B cell (primary cell): ENCODE results near the gene TBRG4. TPM values are rescaled to one million over a fixed set of nuclear protein-coding genes. Genes with fewer than 3 reads are reported as not detected.

Experiments used
- ATAC-seq: fragments of 200-7000 bp; cut with Tn5 transposase; one replicate; pipeline ENCODE4 v1.10.0; 2021; ENCODE audit warnings: low read depth, mild to moderate bottlenecking, moderate number of reproducible peaks, moderate library complexity
- CTCF ChIA-PET: fragments of 350-600 bp; sonication (Branson Sonifier 250); formaldehyde crosslinking; loops from one replicate; lab custom pipeline; 2021; ENCODE audit warnings: antibody characterized with exemption, inconsistent platforms; lab: Charles Lee
- POLR2A ChIA-PET: fragments of 350-600 bp; sonication (Branson Sonifier 250); formaldehyde crosslinking; loops from one replicate; lab custom pipeline; 2021; ENCODE audit warnings: antibody characterized with exemption; lab: Charles Lee
- DNase-seq: peaks from one replicate; pipeline ENCODE4 v3.0.0; 2013
- H2AFZ ChIP-seq: 2 replicates; pipeline ENCODE4 v1.6.1; 2012; ENCODE audit warnings: mild to moderate bottlenecking, low read depth, low read length; ENCODE audit not compliant: insufficient read depth, poor library complexity, severe bottlenecking
- H3K27ac ChIP-seq, 2 donors: 1 replicate in 1 of 2; 2 replicates in 1 of 2; pipeline ENCODE4 v1.5.1; 2012 to 2013; ENCODE audit warnings: low read length in 2 of 2, mild to moderate bottlenecking in 2 of 2, moderate library complexity in 1 of 2
- H3K27me3 ChIP-seq, 4 experiments: fragments of 200-600 bp in 1 of 4; sonication (generic) in 1 of 4; replicated peaks in 1 of 4; 1 replicate in 2 of 4; 2 replicates in 2 of 4; pipeline versions ENCODE4 v1.6.1 to v1.7.0; 2013 to 2016; ENCODE audit warnings: low read length in 3 of 4, mild to moderate bottlenecking in 2 of 4, mixed read lengths in 1 of 4, moderate library complexity in 1 of 4; ENCODE audit not compliant: insufficient read depth in 4 of 4, control insufficient read depth in 3 of 4; ENCODE audit errors: control extremely low read depth in 1 of 4
- H3K36me3 ChIP-seq, 2 experiments: replicated peaks in 1 of 2; 1 replicate in 1 of 2; 2 replicates in 1 of 2; pipeline versions ENCODE4 v1.6.1 to v1.7.1; 2013; ENCODE audit warnings: low read length in 1 of 2; ENCODE audit not compliant: insufficient read depth in 2 of 2, control insufficient read depth in 1 of 2; ENCODE audit errors: control extremely low read depth in 1 of 2, extremely low read depth in 1 of 2
- H3K4me1 ChIP-seq, 2 donors: fragments of 200-600 bp in 1 of 2; sonication (generic) in 1 of 2; 1 replicate in 1 of 2; 2 replicates in 1 of 2; pipeline versions ENCODE4 v1.5.1 to v1.6.1; 2013 to 2017; ENCODE audit warnings: low read length in 2 of 2; ENCODE audit not compliant: control insufficient read depth in 2 of 2, insufficient read depth in 2 of 2
- H3K4me2 ChIP-seq: replicated peaks from 2 replicates; pipeline ENCODE3; 2012; ENCODE audit warnings: mild to moderate bottlenecking, low read depth, low read length; ENCODE audit not compliant: poor library complexity, severe bottlenecking
- H3K4me3 ChIP-seq, 5 experiments: fragments of 200-600 bp in 1 of 5; sonication (generic) in 1 of 5; 1 replicate in 3 of 5; 2 replicates in 2 of 5; pipeline versions ENCODE4 v1.5.1 to v1.7.0; 2011 to 2016; ENCODE audit warnings: low read length in 4 of 5, mild to moderate bottlenecking in 4 of 5, low read depth in 2 of 5, control low read depth in 1 of 5, moderate library complexity in 1 of 5; ENCODE audit not compliant: insufficient read depth in 1 of 5; ENCODE audit errors: control extremely low read depth in 1 of 5, extremely low read depth in 1 of 5
- H3K79me2 ChIP-seq: fragments of 200-600 bp; sonication (generic); one replicate; pipeline ENCODE4 v1.6.0; 2016; ENCODE audit warnings: low read length; ENCODE audit not compliant: control insufficient read depth, insufficient read depth
- H3K9ac ChIP-seq: fragments of 200-600 bp; sonication (generic); 2 replicates; pipeline ENCODE4 v1.6.1; 2017; ENCODE audit warnings: mild to moderate bottlenecking, low read length, moderate library complexity
- H3K9me3 ChIP-seq, 3 donors: one replicate each; pipeline versions ENCODE4 v1.6.1 to v1.7.1; 2013; ENCODE audit warnings: low read length in 2 of 3; ENCODE audit not compliant: control insufficient read depth in 2 of 3, insufficient read depth in 1 of 3; ENCODE audit errors: control extremely low read depth in 1 of 3
- H4K20me1 ChIP-seq: 2 replicates; pipeline ENCODE4 v1.6.0; 2012; ENCODE audit warnings: mild to moderate bottlenecking, low read length; ENCODE audit not compliant: insufficient read depth, control insufficient read depth, poor library complexity, severe bottlenecking
- H3K27ac Mint-ChIP-seq: one replicate; pipeline ENCODE4 v1.8.0; 2021; ENCODE audit warnings: mixed read lengths
- H3K27me3 Mint-ChIP-seq: one replicate; pipeline ENCODE4 v1.8.0; 2021; ENCODE audit warnings: mixed read lengths
- H3K4me1 Mint-ChIP-seq: one replicate; pipeline ENCODE4 v1.8.0; 2021; ENCODE audit warnings: mixed read lengths
- H3K4me3 Mint-ChIP-seq: one replicate; pipeline ENCODE4 v1.8.0; 2021; ENCODE audit warnings: mixed read lengths
- H3K9me3 Mint-ChIP-seq: one replicate; pipeline ENCODE4 v1.8.0; 2022; ENCODE audit warnings: mixed read lengths; ENCODE audit not compliant: insufficient read depth
- EZH2 ChIP-seq: IDR thresholded peaks from 2 replicates; pipeline ENCODE4 v1.6.1; 2012; ENCODE audit warnings: borderline replicate concordance, low read depth, mild to moderate bottlenecking, moderate library complexity, low read length; ENCODE audit not compliant: insufficient read depth, poor library complexity, severe bottlenecking
- WGBS: methylation state at CpG from one replicate; pipeline ENCODE4 v1.1.5; 2013; ENCODE audit warnings: missing lambda C conversion rate; ENCODE audit not compliant: insufficient coverage; 5-methylcytosine and 5-hydroxymethylcytosine counted together
- intact Hi-C: fragments of 100-400 bp; cut with micrococcal nuclease; formaldehyde crosslinking; loops from one replicate; pipeline ENCODE4 v1.10.0; 2022
- polyA plus RNA-seq: library from polyadenylated mRNA; depleted of rRNA; stranded (reverse); fragments of >200 nt; gene quantifications from 2 replicates; pipeline ENCODE4 v1.2.3, GENCODE V29; 2012
- total RNA-seq, 2 donors: library from RNA; stranded (reverse); fragments of 120-200 nt in 1 of 2; gene quantifications; 1 replicate in 1 of 2; 2 replicates in 1 of 2; pipeline versions ENCODE4 v1.2.3 to v1.2.4, GENCODE V29; 2013 to 2022
- TF ChIP-seq, protein P1 (sequence below): fragments of 200-600 bp; IDR thresholded peaks from one replicate; pipeline ENCODE4 v1.8.0; 2022; ENCODE audit warnings: antibody characterized with exemption, mild to moderate bottlenecking

TBRG4 gene
- total and polyA plus RNA-seq, 2 donors (not counting 1 experiment from before 2014, with no cell fraction given), result 92.8 to 111 TPM

DNA sequence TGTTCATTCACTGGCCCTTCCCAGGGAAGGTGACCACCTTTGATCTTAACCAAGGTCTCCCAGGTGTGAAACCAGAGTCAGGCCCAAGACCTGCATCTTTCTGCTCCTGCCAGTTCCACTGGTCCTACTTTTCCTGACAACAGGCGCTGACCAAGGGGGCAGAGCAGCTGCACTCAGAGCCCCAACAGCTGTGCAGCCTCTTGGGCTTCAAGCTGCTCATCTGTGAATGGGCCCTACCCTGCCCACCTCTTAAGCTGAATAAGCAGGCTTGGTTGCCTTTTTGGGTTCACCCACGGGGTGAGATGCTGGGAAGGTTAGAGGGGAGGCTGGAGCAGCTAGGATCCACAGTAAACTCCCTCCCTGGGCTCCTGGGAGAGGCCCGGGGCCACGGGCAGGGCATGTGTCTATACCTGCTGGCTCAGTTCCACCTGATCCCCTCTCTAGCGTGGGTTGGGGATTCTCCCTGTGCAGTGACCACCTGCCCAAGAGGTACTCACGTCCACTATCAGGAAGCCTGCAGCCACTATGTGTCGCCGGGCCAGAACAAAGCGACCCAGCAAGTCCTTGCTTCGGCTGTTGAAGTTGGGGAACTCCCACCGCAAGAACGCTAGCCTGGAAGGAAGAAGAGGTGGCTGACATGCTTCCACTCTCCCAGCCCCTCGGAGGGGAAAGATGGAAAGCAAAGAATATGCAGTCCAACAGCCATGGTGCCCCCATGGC, 10.6 kb downstream of the TBRG4 start:
- no peak overlapping the region for H3K9ac ChIP-seq
- Mint-ChIP-seq H3K4me3 (no peak overlapping the region), H3K9me3 (no peaks in the 10 kb centered on the region), H3K4me1 (no peaks in the 10 kb centered on the region), H3K27ac (no peak overlapping the region), H3K27me3 (no peaks in the 10 kb centered on the region)
- no peak for DNase-seq
- no peak overlapping the region for H3K4me2 ChIP-seq
- H2AFZ ChIP-seq, result no peak overlapping the region
- no peaks in the 10 kb centered on the region for H3K27me3 ChIP-seq
- peaks cover 28% of the 10 kb centered on the region for H3K79me2 ChIP-seq
- no peak overlapping the region for H3K4me3 ChIP-seq
- ATAC-seq, result no peak
- ChIA-PET CTCF (interaction anchor here (0.8 kb wide), 1 partner anchor 35 kb away, joined by 4 read pairs; no protein-coding TSS in a partner anchor), POLR2A (no interaction called here)
- H3K9me3 ChIP-seq, result no peaks in the 10 kb centered on the region
- TF ChIP-seq EZH2, result no peak
- TF ChIP-seq, protein P1, sequence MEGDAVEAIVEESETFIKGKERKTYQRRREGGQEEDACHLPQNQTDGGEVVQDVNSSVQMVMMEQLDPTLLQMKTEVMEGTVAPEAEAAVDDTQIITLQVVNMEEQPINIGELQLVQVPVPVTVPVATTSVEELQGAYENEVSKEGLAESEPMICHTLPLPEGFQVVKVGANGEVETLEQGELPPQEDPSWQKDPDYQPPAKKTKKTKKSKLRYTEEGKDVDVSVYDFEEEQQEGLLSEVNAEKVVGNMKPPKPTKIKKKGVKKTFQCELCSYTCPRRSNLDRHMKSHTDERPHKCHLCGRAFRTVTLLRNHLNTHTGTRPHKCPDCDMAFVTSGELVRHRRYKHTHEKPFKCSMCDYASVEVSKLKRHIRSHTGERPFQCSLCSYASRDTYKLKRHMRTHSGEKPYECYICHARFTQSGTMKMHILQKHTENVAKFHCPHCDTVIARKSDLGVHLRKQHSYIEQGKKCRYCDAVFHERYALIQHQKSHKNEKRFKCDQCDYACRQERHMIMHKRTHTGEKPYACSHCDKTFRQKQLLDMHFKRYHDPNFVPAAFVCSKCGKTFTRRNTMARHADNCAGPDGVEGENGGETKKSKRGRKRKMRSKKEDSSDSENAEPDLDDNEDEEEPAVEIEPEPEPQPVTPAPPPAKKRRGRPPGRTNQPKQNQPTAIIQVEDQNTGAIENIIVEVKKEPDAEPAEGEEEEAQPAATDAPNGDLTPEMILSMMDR, result no peak
- H3K36me3 ChIP-seq, result peaks cover 0 to 68% of the 10 kb centered on the region in 2 experiments
- 95% methylated on average over 12 of the region's 13 CpGs for WGBS
- intact Hi-C loops, result no loop called here
- no peaks in the 10 kb centered on the region for H3K4me1 ChIP-seq
- peaks cover 53% of the 10 kb centered on the region for H4K20me1 ChIP-seq
- no peak overlapping the region for H3K27ac ChIP-seq
